K562 (cell line): Measurements from ENCODE around the gene MPG. TPM values are rescaled to one million over a fixed set of nuclear protein-coding genes. Genes with fewer than 3 reads are reported as not detected.

Experiments
- BRD9 ChIP-seq: fragments of 450-650 bp; IDR thresholded peaks from 2 replicates; pipeline ENCODE4 v1.6.1; 2018; ENCODE audit warnings: low read depth; ENCODE audit not compliant: partially characterized antibody
- CBFB ChIP-seq: sonication (generic); formaldehyde crosslinking; IDR thresholded peaks from 2 replicates; pipeline ENCODE4 v1.4.0; 2020; ENCODE audit warnings: mild to moderate bottlenecking, missing genetic modification reagents
- CCAR2 ChIP-seq: fragments of 200-400 bp; formaldehyde crosslinking; IDR thresholded peaks from 2 replicates; pipeline ENCODE4 v1.6.1; 2017; ENCODE audit warnings: mild to moderate bottlenecking, low read depth, low read length
- CTBP1 ChIP-seq: fragments of 450-650 bp; IDR thresholded peaks from 2 replicates; pipeline ENCODE4 v1.6.1; 2016; ENCODE audit warnings: borderline replicate concordance
- FOXK2 ChIP-seq, 2 experiments: fragments of 450-650 bp; IDR thresholded peaks in 1 of 2; conservative IDR thresholded peaks in 1 of 2; 2 replicates each; pipeline ENCODE4 v1.6.1; 2016; ENCODE audit warnings: low read depth in 2 of 2, mild to moderate bottlenecking in 1 of 2
- HBP1 ChIP-seq: fragments of 450-650 bp; formaldehyde crosslinking; IDR thresholded peaks from 2 replicates; pipeline ENCODE4 v1.4.0; 2022; ENCODE audit warnings: missing genetic modification characterization
- NCOA4 ChIP-seq: fragments of 450-650 bp; IDR thresholded peaks from 2 replicates; pipeline ENCODE4 v1.6.1; 2018; ENCODE audit warnings: mild to moderate bottlenecking; ENCODE audit not compliant: partially characterized antibody
- NFIC ChIP-seq: fragments of 450-650 bp; IDR thresholded peaks from 2 replicates; pipeline ENCODE4 v1.6.1; 2017; ENCODE audit warnings: mild to moderate bottlenecking, inconsistent platforms
- POLR2A ChIP-seq: fragments of 450-650 bp; conservative IDR thresholded peaks from 2 replicates; pipeline ENCODE4 v1.6.1; 2016
- SLC30A9 ChIP-seq: fragments of 250-450 bp; sonication (Bioruptor Pico); IDR thresholded peaks from 2 replicates; pipeline ENCODE4 v1.8.0; 2022; ENCODE audit warnings: mild to moderate bottlenecking, moderate library complexity
- TAF7 ChIP-seq: fragments of 450-650 bp; IDR thresholded peaks from 2 replicates; pipeline ENCODE4 v1.6.1; 2016; ENCODE audit warnings: missing genetic modification characterization, missing compliant biosample characterization
- ZNF175 ChIP-seq: fragments of 200-800 bp; sonication (Bioruptor generic); IDR thresholded peaks from 2 replicates; pipeline ENCODE4 v1.6.1; 2016; ENCODE audit warnings: low read depth, mild to moderate bottlenecking, missing genetic modification characterization, missing compliant biosample characterization
- ZNF384 ChIP-seq: IDR thresholded peaks from 2 replicates; pipeline ENCODE4 v1.6.1; 2012; ENCODE audit warnings: low read depth, low read length, improper control_type of control experiment
- ZNF57 ChIP-seq: fragments of 450-650 bp; formaldehyde crosslinking; IDR thresholded peaks from 2 replicates; pipeline ENCODE4 v1.4.0; 2020; ENCODE audit warnings: mild to moderate bottlenecking, moderate library complexity
- ZNF766 ChIP-seq: fragments of 200-800 bp; sonication (Bioruptor generic); conservative IDR thresholded peaks from 2 replicates; pipeline ENCODE4 v1.6.1; 2016; ENCODE audit warnings: missing genetic modification characterization, missing compliant biosample characterization
- ZSCAN32 ChIP-seq: fragments of 450-650 bp; formaldehyde crosslinking; IDR thresholded peaks from 2 replicates; pipeline ENCODE4 v1.4.0; 2020; ENCODE audit warnings: mild to moderate bottlenecking, moderate library complexity
- polyA plus RNA-seq, 8 experiments: library from polyadenylated mRNA; depleted of rRNA in 4 of 8; stranded (reverse) in 5 of 8; unstranded in 3 of 8; fragments of >200 nt; fragmentation: Nextera tagmentation in 2 of 8; fragmentation: Illumina TruSeq in 1 of 8; extraction: Ambion mirVana in 2 of 8; extraction: Trizol in 1 of 8; gene quantifications; 2 replicates each; pipeline versions ENCODE4 v1.2.1 to v1.2.3, GENCODE V29; 2011 to 2014; ENCODE audit warnings: inconsistent platforms in 1 of 8, missing spikeins in 1 of 8
- total RNA-seq, 7 experiments: library from RNA; depleted of rRNA in 6 of 7; stranded (reverse); fragments of >200 nt in 6 of 7; fragmentation: Illumina TruSeq in 2 of 7; extraction: Trizol in 2 of 7; gene quantifications; 2 replicates each; pipeline versions ENCODE4 v1.2.1 to v1.2.3, GENCODE V29; 2011 to 2021; ENCODE audit warnings: low replicate concordance in 1 of 7
- TF ChIP-seq, protein P1 (sequence below): fragments of 450-650 bp; IDR thresholded peaks from 2 replicates; pipeline ENCODE4 v1.6.1; 2017; ENCODE audit warnings: antibody characterized with exemption, mild to moderate bottlenecking
- TF ChIP-seq, protein P2 (sequence below): fragments of 250-450 bp; sonication (Bioruptor Pico); IDR thresholded peaks from 2 replicates; pipeline ENCODE4 v1.9.0; 2021; ENCODE audit warnings: mild to moderate bottlenecking
- TF ChIP-seq, protein P3 (sequence below): fragments of 450-650 bp; formaldehyde crosslinking; IDR thresholded peaks from 2 replicates; pipeline ENCODE4 v1.4.0; 2020; ENCODE audit warnings: mild to moderate bottlenecking, moderate library complexity
- TF ChIP-seq, protein P4 (sequence below): fragments of 250-450 bp; sonication (Bioruptor Pico); IDR thresholded peaks from 2 replicates; pipeline ENCODE4 v1.8.0; 2022; ENCODE audit warnings: inconsistent platforms, mild to moderate bottlenecking, moderate library complexity, borderline replicate concordance

The MPG gene
- total and polyA plus RNA-seq, 9 of the 15 experiments (the other 6 are each of a cell fraction or from before 2014, with no cell fraction given), result 0.42 to 226 (median 36.2) TPM

GRCh38 chr16:53346-54236 is 24.4 kb upstream of the MPG start, which contains the start of the genes POLR3K and SNRNP25 (continued):
- TF ChIP-seq NCOA4, result no peak
- TF ChIP-seq, protein P1, sequence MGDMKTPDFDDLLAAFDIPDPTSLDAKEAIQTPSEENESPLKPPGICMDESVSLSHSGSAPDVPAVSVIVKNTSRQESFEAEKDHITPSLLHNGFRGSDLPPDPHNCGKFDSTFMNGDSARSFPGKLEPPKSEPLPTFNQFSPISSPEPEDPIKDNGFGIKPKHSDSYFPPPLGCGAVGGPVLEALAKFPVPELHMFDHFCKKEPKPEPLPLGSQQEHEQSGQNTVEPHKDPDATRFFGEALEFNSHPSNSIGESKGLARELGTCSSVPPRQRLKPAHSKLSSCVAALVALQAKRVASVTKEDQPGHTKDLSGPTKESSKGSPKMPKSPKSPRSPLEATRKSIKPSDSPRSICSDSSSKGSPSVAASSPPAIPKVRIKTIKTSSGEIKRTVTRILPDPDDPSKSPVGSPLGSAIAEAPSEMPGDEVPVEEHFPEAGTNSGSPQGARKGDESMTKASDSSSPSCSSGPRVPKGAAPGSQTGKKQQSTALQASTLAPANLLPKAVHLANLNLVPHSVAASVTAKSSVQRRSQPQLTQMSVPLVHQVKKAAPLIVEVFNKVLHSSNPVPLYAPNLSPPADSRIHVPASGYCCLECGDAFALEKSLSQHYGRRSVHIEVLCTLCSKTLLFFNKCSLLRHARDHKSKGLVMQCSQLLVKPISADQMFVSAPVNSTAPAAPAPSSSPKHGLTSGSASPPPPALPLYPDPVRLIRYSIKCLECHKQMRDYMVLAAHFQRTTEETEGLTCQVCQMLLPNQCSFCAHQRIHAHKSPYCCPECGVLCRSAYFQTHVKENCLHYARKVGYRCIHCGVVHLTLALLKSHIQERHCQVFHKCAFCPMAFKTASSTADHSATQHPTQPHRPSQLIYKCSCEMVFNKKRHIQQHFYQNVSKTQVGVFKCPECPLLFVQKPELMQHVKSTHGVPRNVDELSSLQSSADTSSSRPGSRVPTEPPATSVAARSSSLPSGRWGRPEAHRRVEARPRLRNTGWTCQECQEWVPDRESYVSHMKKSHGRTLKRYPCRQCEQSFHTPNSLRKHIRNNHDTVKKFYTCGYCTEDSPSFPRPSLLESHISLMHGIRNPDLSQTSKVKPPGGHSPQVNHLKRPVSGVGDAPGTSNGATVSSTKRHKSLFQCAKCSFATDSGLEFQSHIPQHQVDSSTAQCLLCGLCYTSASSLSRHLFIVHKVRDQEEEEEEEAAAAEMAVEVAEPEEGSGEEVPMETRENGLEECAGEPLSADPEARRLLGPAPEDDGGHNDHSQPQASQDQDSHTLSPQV, result peak; percentile 35; the same call in 1 of the 2 replicates
- no peak for TF ChIP-seq FOXK2 (conservative IDR thresholded peaks at IDR 0.05 in 1 of 2, IDR thresholded peaks at IDR 0.05 in 1 of 2; ENCODE audit: low read depth in 2 of 2)
- TF ChIP-seq ZNF175 (CRISPR knock-in tag), result no peak
- TF ChIP-seq, protein P2, sequence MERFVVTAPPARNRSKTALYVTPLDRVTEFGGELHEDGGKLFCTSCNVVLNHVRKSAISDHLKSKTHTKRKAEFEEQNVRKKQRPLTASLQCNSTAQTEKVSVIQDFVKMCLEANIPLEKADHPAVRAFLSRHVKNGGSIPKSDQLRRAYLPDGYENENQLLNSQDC (CRISPR knock-in tag), result no peak
- TF ChIP-seq HBP1, result no peak
- no peak for TF ChIP-seq TAF7 (tag)
- TF ChIP-seq NFIC, result peak; percentile 52; the same call in 1 of the 2 replicates
- TF ChIP-seq POLR2A, result peak; percentile 90
- TF ChIP-seq BRD9, result no peak
- TF ChIP-seq, protein P3, sequence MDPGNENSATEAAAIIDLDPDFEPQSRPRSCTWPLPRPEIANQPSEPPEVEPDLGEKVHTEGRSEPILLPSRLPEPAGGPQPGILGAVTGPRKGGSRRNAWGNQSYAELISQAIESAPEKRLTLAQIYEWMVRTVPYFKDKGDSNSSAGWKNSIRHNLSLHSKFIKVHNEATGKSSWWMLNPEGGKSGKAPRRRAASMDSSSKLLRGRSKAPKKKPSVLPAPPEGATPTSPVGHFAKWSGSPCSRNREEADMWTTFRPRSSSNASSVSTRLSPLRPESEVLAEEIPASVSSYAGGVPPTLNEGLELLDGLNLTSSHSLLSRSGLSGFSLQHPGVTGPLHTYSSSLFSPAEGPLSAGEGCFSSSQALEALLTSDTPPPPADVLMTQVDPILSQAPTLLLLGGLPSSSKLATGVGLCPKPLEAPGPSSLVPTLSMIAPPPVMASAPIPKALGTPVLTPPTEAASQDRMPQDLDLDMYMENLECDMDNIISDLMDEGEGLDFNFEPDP, result no peak
- no peak for TF ChIP-seq ZNF766
- no peak for TF ChIP-seq ZNF384
- TF ChIP-seq SLC30A9 (CRISPR knock-in tag), result no peak
- TF ChIP-seq ZNF57 (CRISPR knock-in tag), result no peak
- no peak; the same call in 1 of the 2 replicates for TF ChIP-seq CTBP1
- TF ChIP-seq CCAR2, result no peak
- TF ChIP-seq ZSCAN32 (CRISPR knock-in tag), result no peak
- peak; percentile 8; the same call in 1 of the 2 replicates for TF ChIP-seq CBFB (CRISPR knock-in tag)
- TF ChIP-seq, protein P4, sequence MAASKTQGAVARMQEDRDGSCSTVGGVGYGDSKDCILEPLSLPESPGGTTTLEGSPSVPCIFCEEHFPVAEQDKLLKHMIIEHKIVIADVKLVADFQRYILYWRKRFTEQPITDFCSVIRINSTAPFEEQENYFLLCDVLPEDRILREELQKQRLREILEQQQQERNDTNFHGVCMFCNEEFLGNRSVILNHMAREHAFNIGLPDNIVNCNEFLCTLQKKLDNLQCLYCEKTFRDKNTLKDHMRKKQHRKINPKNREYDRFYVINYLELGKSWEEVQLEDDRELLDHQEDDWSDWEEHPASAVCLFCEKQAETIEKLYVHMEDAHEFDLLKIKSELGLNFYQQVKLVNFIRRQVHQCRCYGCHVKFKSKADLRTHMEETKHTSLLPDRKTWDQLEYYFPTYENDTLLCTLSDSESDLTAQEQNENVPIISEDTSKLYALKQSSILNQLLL, result no peak
